T-helper 17 cell (primary cell): ENCODE results near the gene UNC13B. TPM values are rescaled to one million over a fixed set of nuclear protein-coding genes. Genes with fewer than 3 reads are reported as not detected.

ENCODE experiments used
- ATAC-seq: fragments of 150-1000 bp; cut with Tn5 transposase; 2 replicates; pipeline ENCODE4 v1.10.0; 2021; ENCODE audit warnings: mild to moderate bottlenecking, moderate library complexity
- DNase-seq, 3 donors: peaks; one replicate each; pipeline versions ENCODE4 v3.0.0 to v3.0.0-alpha.2; 2020 to 2021
- H3K9me3 ChIP-seq: one replicate; pipeline ENCODE4 v1.7.0; 2013; ENCODE audit warnings: low read length, mild to moderate bottlenecking; ENCODE audit not compliant: control insufficient read depth, poor library complexity, severe bottlenecking
- H3K27ac Mint-ChIP-seq: one replicate; pipeline ENCODE4 v1.8.0; 2022; ENCODE audit warnings: mild to moderate bottlenecking, moderate library complexity, mixed read lengths
- H3K27me3 Mint-ChIP-seq: one replicate; pipeline ENCODE4 v1.8.0; 2022; ENCODE audit warnings: mixed read lengths
- H3K36me3 Mint-ChIP-seq: one replicate; pipeline ENCODE4 v1.8.0; 2022; ENCODE audit warnings: low read depth, mixed read lengths
- H3K4me1 Mint-ChIP-seq: one replicate; pipeline ENCODE4 v1.8.0; 2022; ENCODE audit warnings: mild to moderate bottlenecking, mixed read lengths
- H3K4me3 Mint-ChIP-seq: one replicate; pipeline ENCODE4 v1.8.0; 2022; ENCODE audit warnings: mild to moderate bottlenecking, moderate library complexity, mixed read lengths
- total RNA-seq, 4 donors: library from RNA in 2 of 4; stranded (reverse) in 2 of 4; gene quantifications; one replicate each; pipeline ENCODE4 v1.2.3 and lab custom pipeline; 2022 to 2026

Gene UNC13B
- total RNA-seq (under 1 TPM; 0.50 to 0.99 TPM), total RNA-seq (lab: John Stamatoyannopoulos, UW) (1.2 to 3.4 reads per million in 2 donors)

DNA sequence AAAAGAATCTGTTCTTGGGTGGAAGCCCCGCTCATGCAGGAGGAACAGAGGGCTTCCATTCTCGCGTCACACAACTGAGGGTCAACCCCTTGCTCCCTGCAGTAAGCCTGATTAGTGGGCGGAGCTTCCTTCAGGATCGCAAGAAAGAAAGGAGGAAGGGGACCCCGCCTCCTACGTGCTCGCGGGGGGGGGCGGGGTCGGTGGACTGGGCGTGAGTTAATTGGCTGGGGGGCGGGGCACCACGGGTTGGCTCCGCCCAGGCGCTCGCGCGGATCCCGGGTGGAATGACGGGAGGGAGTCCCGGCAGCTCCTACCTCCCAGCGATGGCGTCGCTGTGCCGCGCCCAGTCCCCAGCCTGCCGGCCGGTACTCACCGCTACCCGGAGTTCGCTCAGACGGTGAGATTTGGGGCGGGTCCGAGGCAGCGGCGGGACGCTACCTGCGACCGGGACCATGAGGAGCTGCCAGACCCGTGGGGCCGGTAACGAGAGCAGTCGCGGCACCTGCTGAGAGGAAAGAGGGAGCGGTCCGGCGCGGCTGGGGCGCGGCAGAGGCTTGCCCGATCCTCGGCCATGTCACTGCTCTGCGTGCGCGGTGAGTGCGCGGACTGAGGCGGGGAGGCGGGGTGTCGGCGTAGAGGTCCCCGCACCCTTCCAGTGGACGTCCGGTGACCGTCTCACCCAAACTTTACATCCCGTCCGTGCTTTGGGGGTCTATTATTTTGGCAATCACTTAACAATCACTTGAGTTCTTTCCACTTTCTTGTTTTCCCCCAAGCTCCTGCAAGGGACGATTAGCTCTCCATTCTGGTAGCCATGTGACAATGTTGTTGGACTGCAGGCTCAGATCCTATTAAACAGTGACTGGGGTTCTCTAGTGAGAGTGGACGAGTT, at the start of gene UNC13B:
UNC13B (plus strand) TSS at position 297 of the 892 bp plus-strand sequence; CDS start at position 572, 275 bp downstream.
- peaks cover 4% of the 10 kb centered on the region for H3K27me3 Mint-ChIP-seq
- H3K4me1 Mint-ChIP-seq, result peaks cover 17% of the 10 kb centered on the region
- no peak within 1 kb of the TSS for H3K27ac Mint-ChIP-seq
- DNase-seq, result peak; percentile 30 to 72 (median 65)
- peak; percentile 91 for ATAC-seq
- no peaks in the 10 kb centered on the region for H3K36me3 Mint-ChIP-seq
- H3K4me3 Mint-ChIP-seq, result peak within 1 kb of the TSS; percentile 92
- no peaks in the 10 kb centered on the region for H3K9me3 ChIP-seq

DNA sequence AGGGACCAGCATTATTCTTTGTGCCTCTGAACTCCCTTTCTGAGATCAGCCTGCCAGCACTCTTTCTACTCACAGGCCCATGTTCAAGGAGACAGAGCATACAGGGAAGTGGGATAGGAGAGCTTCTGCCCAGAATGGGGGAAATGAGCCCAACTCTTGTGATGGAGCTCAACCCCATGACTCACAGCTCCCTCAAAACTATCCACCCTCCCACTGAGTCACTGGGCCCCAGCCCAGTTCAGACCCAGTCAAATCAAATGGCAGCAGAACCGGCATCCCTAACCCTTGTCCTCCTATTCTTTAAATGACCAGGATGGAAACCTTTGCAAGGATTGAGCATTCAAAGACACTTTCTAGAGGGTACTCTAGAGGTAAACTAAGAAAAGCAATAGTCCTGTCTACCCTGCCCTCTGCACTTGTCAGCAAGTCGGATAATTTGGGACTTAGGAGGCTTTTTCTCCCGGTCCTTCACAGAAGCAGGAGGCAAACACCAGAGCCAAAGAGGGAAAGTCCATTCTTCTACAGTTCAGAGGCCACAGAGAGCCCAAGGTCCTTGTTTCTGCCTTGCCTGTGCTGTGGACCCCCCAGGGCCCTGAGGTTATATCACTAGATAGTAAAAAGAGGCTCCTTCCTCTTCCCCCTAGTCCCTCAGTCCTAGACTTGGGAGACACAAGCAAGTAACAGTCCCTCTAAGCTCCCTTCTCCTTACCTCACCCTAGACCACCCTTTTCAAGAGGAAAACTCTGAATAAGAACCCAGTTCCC, 49.4 kb upstream of the UNC13B start:
- Mint-ChIP-seq H3K4me1 (peaks cover 62% of the 10 kb centered on the region), H3K27me3 (no peaks in the 10 kb centered on the region), H3K27ac (peak overlapping the region; percentile 92), H3K4me3 (peak overlapping the region; percentile 83), H3K36me3 (no peaks in the 10 kb centered on the region)
- no peak for DNase-seq
- no peaks in the 10 kb centered on the region for H3K9me3 ChIP-seq
- no peak for ATAC-seq

DNA sequence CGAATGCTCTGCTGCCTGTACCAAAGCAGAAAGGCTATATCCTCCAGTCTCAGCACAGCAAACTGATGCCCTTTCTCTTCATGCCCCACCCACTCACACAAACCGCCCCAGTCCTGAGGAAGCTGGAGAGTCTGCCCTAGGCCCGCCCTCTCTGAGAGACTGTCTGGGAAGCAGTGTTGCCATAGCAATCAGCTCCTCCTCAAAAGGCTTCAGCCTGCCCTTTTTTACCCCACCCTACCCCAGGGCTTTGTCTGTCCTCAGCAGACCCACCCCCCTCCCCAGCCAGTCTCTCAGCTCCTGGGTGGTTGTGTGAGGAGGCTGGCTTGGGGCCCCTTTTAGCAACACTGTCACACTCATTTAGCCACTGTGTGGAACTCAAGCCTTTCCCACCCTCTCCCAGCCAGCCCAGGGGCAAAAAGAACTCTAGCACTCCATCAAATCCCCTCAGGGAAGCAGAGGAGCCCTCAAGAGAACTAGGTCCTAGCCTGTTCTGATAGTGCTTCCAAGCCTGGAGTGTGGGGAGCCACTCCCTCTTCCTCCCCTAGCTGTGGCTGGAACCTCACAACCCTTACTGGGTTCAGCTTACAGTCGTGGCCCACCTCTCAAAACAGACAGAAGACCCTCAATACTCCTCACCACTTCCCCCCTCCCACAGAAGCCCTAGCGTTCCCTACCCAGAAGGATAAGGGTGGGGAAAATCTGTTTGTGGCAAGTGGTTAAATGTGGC, 47.5 kb upstream of the UNC13B start:
- Mint-ChIP-seq H3K36me3 (no peaks in the 10 kb centered on the region), H3K27me3 (no peaks in the 10 kb centered on the region), H3K4me1 (peaks cover 58% of the 10 kb centered on the region), H3K4me3 (peak overlapping the region; percentile 99), H3K27ac (peak overlapping the region; percentile 96)
- no peaks in the 10 kb centered on the region for H3K9me3 ChIP-seq
- DNase-seq (peak; percentile 46 to 76 (median 52)), ATAC-seq (peak; percentile 29)

DNA sequence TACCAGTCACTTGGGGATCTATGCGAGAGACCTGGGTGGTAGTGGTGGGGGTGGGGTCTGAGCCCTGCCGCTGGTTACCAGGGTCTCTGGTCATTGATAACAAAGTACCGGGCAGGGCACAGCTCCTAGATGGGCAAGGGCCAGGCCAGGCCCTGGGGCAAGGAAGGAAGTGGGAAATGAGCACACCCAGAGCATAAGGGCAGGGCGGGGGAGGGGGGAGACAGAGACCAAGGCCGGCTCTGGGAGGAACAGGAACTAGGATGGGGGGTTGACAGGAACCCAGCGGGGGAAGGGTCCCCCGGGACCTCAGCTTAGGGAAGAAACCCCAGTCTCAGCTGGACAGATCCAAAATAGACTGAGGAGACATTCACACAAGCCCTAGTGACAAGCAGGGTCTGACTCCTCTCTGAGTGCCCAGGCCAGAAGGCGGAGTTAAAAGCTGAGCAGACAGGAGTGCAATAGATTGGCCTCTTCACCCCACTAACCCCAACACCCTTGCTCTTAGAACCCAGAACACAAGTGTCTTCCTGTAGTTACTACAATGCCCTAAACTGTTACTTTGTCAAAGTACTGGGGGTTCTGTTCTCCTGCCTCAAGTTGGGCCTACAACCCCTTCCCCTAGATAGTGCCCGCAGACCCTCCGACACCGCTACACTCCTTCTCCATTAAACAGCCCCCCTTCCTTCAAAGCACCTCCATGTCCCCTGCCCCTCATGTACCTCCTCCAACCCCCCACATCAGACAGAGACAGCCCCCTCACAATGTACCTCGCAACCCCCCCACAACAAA, 46.8 kb upstream of the UNC13B start:
- no peaks in the 10 kb centered on the region for H3K36me3 Mint-ChIP-seq
- no peak for ATAC-seq
- H3K27me3 Mint-ChIP-seq, result no peaks in the 10 kb centered on the region
- no peak for DNase-seq
- peak overlapping the region; percentile 99 for H3K4me3 Mint-ChIP-seq
- H3K9me3 ChIP-seq, result no peaks in the 10 kb centered on the region
- peak overlapping the region; percentile 96 for H3K27ac Mint-ChIP-seq
- H3K4me1 Mint-ChIP-seq, result peaks cover 54% of the 10 kb centered on the region

GRCh38 chr9:35115680-35116538, 45.9 kb upstream of the UNC13B start, which contains the start of gene ATOSB:
Gene ATOSB (minus strand): TSS chr9:35115862. CDS start chr9:35108274, 7,588 bp downstream.
- Mint-ChIP-seq H3K4me1 (peaks cover 47% of the 10 kb centered on the region), H3K27ac (peak within 1 kb of the TSS; percentile 96), H3K36me3 (no peaks in the 10 kb centered on the region), H3K4me3 (peak within 1 kb of the TSS; percentile 99), H3K27me3 (peaks cover 2% of the 10 kb centered on the region)
- peak; percentile 82 to 94 (median 93) for DNase-seq
- H3K9me3 ChIP-seq, result no peaks in the 10 kb centered on the region
- peak; percentile 72 for ATAC-seq

GRCh38 chr9:35116539-35116897, 45.3 kb upstream of the UNC13B start:
- Mint-ChIP-seq H3K36me3 (no peaks in the 10 kb centered on the region), H3K27me3 (peaks cover 8% of the 10 kb centered on the region), H3K4me1 (peaks cover 42% of the 10 kb centered on the region), H3K4me3 (peak overlapping the region; percentile 99), H3K27ac (peak overlapping the region; percentile 96)
- no peak for ATAC-seq
- DNase-seq, result no peak
- H3K9me3 ChIP-seq, result no peaks in the 10 kb centered on the region

- no peaks in the 10 kb centered on the region for H3K9me3 ChIP-seq
- ATAC-seq, result peak; percentile 73
- Mint-ChIP-seq H3K27ac (peak overlapping the region; percentile 96), H3K27me3 (peaks cover 8% of the 10 kb centered on the region), H3K36me3 (no peaks in the 10 kb centered on the region), H3K4me3 (peak overlapping the region; percentile 99), H3K4me1 (peaks cover 37% of the 10 kb centered on the region)
- peak; percentile 71 to 85 (median 77) for DNase-seq
Observed at GRCh38 chr9:35116898-35117551, 44.8 kb upstream of the UNC13B start.

- H3K9me3 ChIP-seq, result no peaks in the 10 kb centered on the region
- Mint-ChIP-seq H3K36me3 (no peaks in the 10 kb centered on the region), H3K27ac (no peak overlapping the region), H3K27me3 (peaks cover 7% of the 10 kb centered on the region), H3K4me3 (no peak overlapping the region), H3K4me1 (peaks cover 4% of the 10 kb centered on the region)
- DNase-seq, result no peak
- ATAC-seq, result no peak
Observed at GRCh38 chr9:35134920-35135319, 26.9 kb upstream of the UNC13B start.

GRCh38 chr9:35135988-35136387, 25.8 kb upstream of the UNC13B start:
- Mint-ChIP-seq H3K27ac (no peak overlapping the region), H3K4me1 (peaks cover 4% of the 10 kb centered on the region), H3K4me3 (no peak overlapping the region), H3K27me3 (peaks cover 7% of the 10 kb centered on the region), H3K36me3 (no peaks in the 10 kb centered on the region)
- ATAC-seq, result no peak
- DNase-seq, result no peak
- no peaks in the 10 kb centered on the region for H3K9me3 ChIP-seq

GRCh38 chr9:35136866-35137265, 24.9 kb upstream of the UNC13B start:
- H3K4me1 Mint-ChIP-seq, result peaks cover 4% of the 10 kb centered on the region
- H3K27me3 Mint-ChIP-seq, result peaks cover 7% of the 10 kb centered on the region
- no peak overlapping the region for H3K27ac Mint-ChIP-seq
- ATAC-seq, result no peak
- no peaks in the 10 kb centered on the region for H3K36me3 Mint-ChIP-seq
- no peaks in the 10 kb centered on the region for H3K9me3 ChIP-seq
- DNase-seq, result no peak
- H3K4me3 Mint-ChIP-seq, result no peak overlapping the region

DNA sequence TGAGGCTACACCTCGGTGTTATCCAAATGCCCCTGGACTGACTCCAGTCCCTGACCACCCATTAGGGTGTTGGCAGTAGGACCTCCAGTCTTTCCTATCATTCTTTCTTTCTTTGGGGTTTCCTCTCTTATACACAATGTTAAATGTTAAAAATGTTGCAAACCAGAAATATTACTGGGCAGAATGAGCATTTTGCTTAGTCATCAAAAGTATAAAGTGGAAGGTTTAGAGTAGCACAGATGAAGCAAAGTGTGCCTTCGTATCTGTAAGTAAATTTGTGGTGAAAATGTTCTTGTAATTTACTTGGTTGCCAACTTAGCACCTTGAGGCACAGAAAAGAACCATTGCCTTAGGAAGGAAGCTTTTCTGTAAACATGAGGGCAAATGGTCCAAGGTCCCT, 21.7 kb upstream of the UNC13B start:
- H3K9me3 ChIP-seq, result peaks cover 4% of the 10 kb centered on the region
- no peaks in the 10 kb centered on the region for H3K36me3 Mint-ChIP-seq
- no peak overlapping the region for H3K4me3 Mint-ChIP-seq
- ATAC-seq (no peak), DNase-seq (no peak)
- H3K27ac Mint-ChIP-seq, result no peak overlapping the region
- no peaks in the 10 kb centered on the region for H3K27me3 Mint-ChIP-seq
- no peaks in the 10 kb centered on the region for H3K4me1 Mint-ChIP-seq
